DND-41 (cell line): ENCODE results near the gene C11orf87.
A peak's percentile ranks its signal among the peaks of the same experiment; 100 is the strongest.

Source experiments
- CTCF ChIP-seq: IDR thresholded peaks from 2 replicates; pipeline ENCODE4 v1.5.1; 2012; ENCODE audit warnings: borderline replicate concordance, low read length, moderate library complexity, mild to moderate bottlenecking; ENCODE audit not compliant: poor library complexity, severe bottlenecking; ENCODE audit errors: extremely low read depth
- EZH2 ChIP-seq: IDR thresholded peaks from 3 replicates; pipeline ENCODE4 v1.6.1; 2012; ENCODE audit warnings: borderline replicate concordance, low read depth, mild to moderate bottlenecking, moderate library complexity, low read length, inconsistent platforms; ENCODE audit not compliant: severe bottlenecking

- TF ChIP-seq EZH2 (no peak), CTCF (peak; percentile 13)
Measured at GRCh38 chr11:109426442-109427240, 4.7 kb downstream of the C11orf87 start.
